HG02763 (cell line): ENCODE measurements around the gene OR2T8.
A peak's percentile ranks its signal among the peaks of the same experiment; 100 is the strongest.

Experiments used
- ATAC-seq: cut with Tn5 transposase; IDR thresholded peaks from one replicate; pipeline ENCODE4 v1.9.1; 2021; ENCODE audit warnings: mild to moderate bottlenecking, moderate library complexity; ENCODE audit not compliant: unreplicated experiment

Gene OR2T8

GRCh38 chr1:247919952-247920351 lies at the start of gene OR2T8:
Gene OR2T8, plus strand, starts transcription at chr1:247920252. Its CDS starts 766 bp downstream, at chr1:247921018.
- ATAC-seq = no peak

GRCh38 chr1:247883346-247883745 lies 36.7 kb upstream of the OR2T8 start:
- no peak for ATAC-seq

- no peak for ATAC-seq
Measured at GRCh38 chr1:247884797-247885413, 35.1 kb upstream of the OR2T8 start.

GRCh38 chr1:247895163-247895637 lies 24.9 kb upstream of the OR2T8 start, which contains the start of gene OR2W3:
Gene OR2W3, plus strand, starts transcription at chr1:247895587. Its CDS starts 0 bp downstream, at chr1:247895587.
- no peak for ATAC-seq

GRCh38 chr1:247895976-247896375 lies 24.1 kb upstream of the OR2T8 start:
- ATAC-seq = no peak

GRCh38 chr1:247904122-247904521 lies 15.9 kb upstream of the OR2T8 start:
- ATAC-seq = no peak

GRCh38 chr1:247905181-247905580 lies 14.9 kb upstream of the OR2T8 start:
- no peak for ATAC-seq

- ATAC-seq = no peak
Measured at GRCh38 chr1:247905910-247906503, 14.0 kb upstream of the OR2T8 start.

GRCh38 chr1:247906504-247907047 lies 13.5 kb upstream of the OR2T8 start:
- no peak for ATAC-seq

- no peak for ATAC-seq
Measured at GRCh38 chr1:247908766-247909165, 11.3 kb upstream of the OR2T8 start.

GRCh38 chr1:247913786-247914185 lies 6.3 kb upstream of the OR2T8 start:
- no peak for ATAC-seq

GRCh38 chr1:247914941-247915662 lies 5.0 kb upstream of the OR2T8 start:
- ATAC-seq = no peak

- no peak for ATAC-seq
Measured at GRCh38 chr1:247923941-247924340, 3.9 kb downstream of the OR2T8 start.

GRCh38 chr1:247924868-247925267 lies 4.8 kb downstream of the OR2T8 start, which contains the start of gene OR2AJ1:
Gene OR2AJ1, plus strand, starts transcription at chr1:247924889. Its CDS starts 8,880 bp downstream, at chr1:247933769.
- ATAC-seq = no peak

GRCh38 chr1:247933989-247934388 lies 13.9 kb downstream of the OR2T8 start:
- ATAC-seq = no peak

- no peak for ATAC-seq
Measured at GRCh38 chr1:247935781-247936180, 15.7 kb downstream of the OR2T8 start.

GRCh38 chr1:247936415-247936814 lies 16.4 kb downstream of the OR2T8 start:
- no peak for ATAC-seq

- peak; percentile 100 for ATAC-seq
Measured at GRCh38 chr1:247936965-247937734, 17.1 kb downstream of the OR2T8 start.

GRCh38 chr1:247942624-247943023 lies 22.6 kb downstream of the OR2T8 start:
- no peak for ATAC-seq

- no peak for ATAC-seq
Measured at GRCh38 chr1:247948558-247948957, 28.5 kb downstream of the OR2T8 start, which contains the start of gene OR2L8. Gene OR2L8, plus strand, starts transcription at chr1:247948858. Its CDS starts 0 bp downstream, at chr1:247948858.

- ATAC-seq = no peak
Measured at GRCh38 chr1:247953408-247953807, 33.4 kb downstream of the OR2T8 start.
